NCI-H748 treated with DMSO at 0.1 percent for 48 hours (cell line): ENCODE results near the gene SPEG.

Experiments used
- DNase-seq: peaks from one replicate; lab custom pipeline; 2025; lab: John Stamatoyannopoulos, UW

Gene SPEG

GRCh38 chr2:219478916-219479315 lies 44.3 kb downstream of the SPEG start:
- DNase-seq, result no peak

DNA sequence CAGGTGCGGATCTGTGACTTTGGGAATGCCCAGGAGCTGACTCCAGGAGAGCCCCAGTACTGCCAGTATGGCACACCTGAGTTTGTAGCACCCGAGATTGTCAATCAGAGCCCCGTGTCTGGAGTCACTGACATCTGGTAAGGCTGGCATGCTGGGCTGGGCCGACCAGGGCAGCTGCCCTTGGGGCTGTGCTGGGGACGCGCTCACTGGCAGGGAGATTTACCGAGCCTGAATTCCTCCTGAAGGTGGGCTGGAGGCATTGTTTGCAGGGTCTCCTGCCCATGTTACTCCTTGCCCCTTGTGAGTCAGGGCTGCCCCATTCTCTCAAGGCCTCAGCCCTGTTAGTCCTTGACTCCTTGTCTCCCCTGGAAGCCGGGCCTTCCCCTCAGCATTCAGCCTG lies 45.4 kb downstream of the SPEG start:
- DNase-seq, result no peak

- no peak for DNase-seq
Observed at GRCh38 chr2:219482674-219483405, 48.2 kb downstream of the SPEG start.

DNA sequence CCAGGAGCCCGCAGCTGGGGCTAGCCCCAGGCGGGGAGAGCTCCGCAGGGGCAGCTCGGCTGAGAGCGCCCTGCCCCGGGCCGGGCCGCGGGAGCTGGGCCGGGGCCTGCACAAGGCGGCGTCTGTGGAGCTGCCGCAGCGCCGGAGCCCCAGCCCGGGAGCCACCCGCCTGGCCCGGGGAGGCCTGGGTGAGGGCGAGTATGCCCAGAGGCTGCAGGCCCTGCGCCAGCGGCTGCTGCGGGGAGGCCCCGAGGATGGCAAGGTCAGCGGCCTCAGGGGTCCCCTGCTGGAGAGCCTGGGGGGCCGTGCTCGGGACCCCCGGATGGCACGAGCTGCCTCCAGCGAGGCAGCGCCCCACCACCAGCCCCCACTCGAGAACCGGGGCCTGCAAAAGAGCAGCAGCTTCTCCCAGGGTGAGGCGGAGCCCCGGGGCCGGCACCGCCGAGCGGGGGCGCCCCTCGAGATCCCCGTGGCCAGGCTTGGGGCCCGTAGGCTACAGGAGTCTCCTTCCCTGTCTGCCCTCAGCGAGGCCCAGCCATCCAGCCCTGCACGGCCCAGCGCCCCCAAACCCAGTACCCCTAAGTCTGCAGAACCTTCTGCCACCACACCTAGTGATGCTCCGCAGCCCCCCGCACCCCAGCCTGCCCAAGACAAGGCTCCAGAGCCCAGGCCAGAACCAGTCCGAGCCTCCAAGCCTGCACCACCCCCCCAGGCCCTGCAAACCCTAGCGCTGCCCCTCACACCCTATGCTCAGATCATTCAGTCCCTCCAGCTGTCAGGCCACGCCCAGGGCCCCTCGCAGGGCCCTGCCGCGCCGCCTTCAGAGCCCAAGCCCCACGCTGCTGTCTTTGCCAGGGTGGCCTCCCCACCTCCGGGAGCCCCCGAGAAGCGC lies 49.1 kb downstream of the SPEG start:
- DNase-seq, result no peak

DNA sequence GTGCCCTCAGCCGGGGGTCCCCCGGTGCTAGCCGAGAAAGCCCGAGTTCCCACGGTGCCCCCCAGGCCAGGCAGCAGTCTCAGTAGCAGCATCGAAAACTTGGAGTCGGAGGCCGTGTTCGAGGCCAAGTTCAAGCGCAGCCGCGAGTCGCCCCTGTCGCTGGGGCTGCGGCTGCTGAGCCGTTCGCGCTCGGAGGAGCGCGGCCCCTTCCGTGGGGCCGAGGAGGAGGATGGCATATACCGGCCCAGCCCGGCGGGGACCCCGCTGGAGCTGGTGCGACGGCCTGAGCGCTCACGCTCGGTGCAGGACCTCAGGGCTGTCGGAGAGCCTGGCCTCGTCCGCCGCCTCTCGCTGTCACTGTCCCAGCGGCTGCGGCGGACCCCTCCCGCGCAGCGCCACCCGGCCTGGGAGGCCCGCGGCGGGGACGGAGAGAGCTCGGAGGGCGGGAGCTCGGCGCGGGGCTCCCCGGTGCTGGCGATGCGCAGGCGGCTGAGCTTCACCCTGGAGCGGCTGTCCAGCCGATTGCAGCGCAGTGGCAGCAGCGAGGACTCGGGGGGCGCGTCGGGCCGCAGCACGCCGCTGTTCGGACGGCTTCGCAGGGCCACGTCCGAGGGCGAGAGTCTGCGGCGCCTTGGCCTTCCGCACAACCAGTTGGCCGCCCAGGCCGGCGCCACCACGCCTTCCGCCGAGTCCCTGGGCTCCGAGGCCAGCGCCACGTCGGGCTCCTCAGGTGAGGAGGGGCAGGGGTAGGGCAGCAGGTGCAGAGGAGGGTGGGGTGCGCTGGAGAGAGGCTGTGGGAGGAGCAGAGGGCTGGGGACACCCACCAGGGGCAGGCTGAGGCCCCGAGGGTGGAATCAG lies 49.9 kb downstream of the SPEG start:
- no peak for DNase-seq

DNA sequence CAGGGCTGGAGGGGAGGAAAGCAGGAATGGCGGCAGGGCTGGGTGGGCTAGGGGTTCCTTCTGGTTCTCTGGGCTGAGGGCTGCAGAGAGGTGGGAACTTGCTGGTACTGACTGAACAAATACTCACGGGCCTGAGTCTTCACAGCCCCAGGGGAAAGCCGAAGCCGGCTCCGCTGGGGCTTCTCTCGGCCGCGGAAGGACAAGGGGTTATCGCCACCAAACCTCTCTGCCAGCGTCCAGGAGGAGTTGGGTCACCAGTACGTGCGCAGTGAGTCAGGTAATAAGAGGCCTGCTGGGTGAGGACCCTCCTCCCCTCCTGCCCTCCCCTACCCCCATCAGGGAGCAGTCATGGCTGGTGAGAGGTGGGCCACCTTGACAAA lies 50.5 kb downstream of the SPEG start:
- DNase-seq, result no peak

GRCh38 chr2:219486380-219486959 lies 51.8 kb downstream of the SPEG start:
- DNase-seq, result no peak

DNA sequence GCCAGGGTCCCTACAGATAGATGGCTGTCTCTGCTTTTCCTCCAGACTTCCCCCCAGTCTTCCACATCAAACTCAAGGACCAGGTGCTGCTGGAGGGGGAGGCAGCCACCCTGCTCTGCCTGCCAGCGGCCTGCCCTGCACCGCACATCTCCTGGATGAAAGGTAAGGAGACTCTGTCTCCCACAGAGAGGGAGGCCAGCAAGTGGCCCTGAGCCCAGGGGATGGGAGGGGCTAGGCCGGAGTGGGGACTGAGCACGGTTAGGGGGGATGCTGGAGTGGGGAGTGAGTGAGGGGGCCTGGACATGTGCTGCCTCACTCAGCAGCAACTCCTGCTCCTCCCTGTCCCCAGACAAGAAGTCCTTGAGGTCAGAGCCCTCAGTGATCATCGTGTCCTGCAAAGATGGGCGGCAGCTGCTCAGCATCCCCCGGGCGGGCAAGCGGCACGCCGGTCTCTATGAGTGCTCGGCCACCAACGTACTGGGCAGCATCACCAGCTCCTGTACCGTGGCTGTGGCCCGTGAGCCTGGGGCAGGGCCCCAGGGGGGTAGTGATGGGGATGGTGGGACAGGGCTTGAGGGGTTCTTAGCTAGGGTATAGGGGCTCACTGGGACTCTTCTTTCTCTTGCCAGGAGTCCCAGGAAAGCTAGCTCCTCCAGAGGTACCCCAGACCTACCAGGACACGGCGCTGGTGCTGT lies 53.7 kb downstream of the SPEG start:
- no peak for DNase-seq

DNA sequence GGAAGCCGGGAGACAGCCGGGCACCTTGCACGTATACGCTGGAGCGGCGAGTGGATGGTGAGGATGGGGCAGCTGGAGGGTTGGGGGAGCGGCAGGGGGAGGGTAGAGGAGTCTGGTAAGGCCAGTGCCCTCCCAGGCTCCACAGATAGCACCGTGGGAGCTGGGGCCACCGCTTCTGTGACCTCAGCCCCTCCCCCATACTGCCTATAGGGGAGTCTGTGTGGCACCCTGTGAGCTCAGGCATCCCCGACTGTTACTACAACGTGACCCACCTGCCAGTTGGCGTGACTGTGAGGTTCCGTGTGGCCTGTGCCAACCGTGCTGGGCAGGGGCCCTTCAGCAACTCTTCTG lies 54.2 kb downstream of the SPEG start:
- no peak for DNase-seq

DNA sequence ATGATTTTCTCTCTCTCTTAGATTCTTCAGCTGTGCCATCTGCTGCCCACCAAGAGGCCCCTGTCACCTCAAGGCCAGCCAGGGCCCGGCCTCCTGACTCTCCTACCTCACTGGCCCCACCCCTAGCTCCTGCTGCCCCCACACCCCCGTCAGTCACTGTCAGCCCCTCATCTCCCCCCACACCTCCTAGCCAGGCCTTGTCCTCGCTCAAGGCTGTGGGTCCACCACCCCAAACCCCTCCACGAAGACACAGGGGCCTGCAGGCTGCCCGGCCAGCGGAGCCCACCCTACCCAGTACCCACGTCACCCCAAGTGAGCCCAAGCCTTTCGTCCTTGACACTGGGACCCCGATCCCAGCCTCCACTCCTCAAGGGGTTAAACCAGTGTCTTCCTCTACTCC lies 54.7 kb downstream of the SPEG start:
- DNase-seq, result no peak

- no peak for DNase-seq
Observed at GRCh38 chr2:219490186-219490585, 55.5 kb downstream of the SPEG start.

- no peak for DNase-seq
Observed at GRCh38 chr2:219490600-219491130, 56.0 kb downstream of the SPEG start.

DNA sequence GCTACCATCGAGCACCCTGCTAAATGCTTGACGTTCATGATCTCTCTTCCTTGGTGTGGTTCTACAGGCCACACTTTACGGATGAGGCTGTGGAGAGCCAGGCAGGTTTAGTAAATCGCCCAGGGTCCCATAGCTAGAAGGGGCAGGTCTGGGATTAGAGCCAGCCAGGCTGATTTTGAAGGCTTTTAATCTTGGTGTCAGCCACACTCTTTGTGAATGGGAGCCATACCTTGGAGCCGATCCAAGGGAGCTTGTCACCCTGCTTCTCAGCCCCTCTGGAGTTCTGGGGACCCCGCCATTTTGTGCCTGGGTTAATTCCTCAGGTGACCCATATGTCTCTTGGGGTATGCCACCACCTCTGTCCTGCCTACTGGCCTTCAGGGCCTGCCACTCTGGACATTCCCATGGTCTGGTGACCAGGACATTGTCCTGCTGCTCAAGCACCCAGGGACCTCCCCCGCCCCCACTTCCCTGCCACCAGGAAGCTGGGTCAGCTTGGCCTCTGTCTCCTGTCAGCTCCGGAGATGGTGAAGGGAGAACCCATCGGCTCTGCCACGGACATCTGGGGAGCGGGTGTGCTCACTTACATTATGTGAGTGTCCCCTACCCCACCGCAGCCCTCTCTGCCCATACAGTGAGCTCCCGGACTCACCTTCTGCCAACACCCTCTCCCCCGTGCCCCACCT lies 56.8 kb downstream of the SPEG start:
- no peak for DNase-seq

DNA sequence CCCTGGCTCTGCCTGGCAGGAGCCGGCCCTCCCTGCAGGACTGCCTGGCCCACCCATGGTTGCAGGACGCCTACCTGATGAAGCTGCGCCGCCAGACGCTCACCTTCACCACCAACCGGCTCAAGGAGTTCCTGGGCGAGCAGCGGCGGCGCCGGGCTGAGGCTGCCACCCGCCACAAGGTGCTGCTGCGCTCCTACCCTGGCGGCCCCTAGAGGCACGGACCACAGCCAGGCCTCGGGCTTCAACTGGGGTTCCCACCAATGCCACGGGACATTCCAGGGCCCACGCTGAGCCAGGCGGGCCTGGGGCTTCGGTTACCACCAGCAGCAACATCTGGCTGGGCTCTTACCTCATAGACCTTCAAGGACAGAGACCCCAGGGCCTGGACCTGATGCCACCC lies 57.9 kb downstream of the SPEG start:
- DNase-seq, result no peak

- no peak for DNase-seq
Observed at GRCh38 chr2:219493086-219493485, 58.4 kb downstream of the SPEG start.

- DNase-seq, result no peak
Observed at GRCh38 chr2:219494952-219495530, 60.4 kb downstream of the SPEG start.

DNA sequence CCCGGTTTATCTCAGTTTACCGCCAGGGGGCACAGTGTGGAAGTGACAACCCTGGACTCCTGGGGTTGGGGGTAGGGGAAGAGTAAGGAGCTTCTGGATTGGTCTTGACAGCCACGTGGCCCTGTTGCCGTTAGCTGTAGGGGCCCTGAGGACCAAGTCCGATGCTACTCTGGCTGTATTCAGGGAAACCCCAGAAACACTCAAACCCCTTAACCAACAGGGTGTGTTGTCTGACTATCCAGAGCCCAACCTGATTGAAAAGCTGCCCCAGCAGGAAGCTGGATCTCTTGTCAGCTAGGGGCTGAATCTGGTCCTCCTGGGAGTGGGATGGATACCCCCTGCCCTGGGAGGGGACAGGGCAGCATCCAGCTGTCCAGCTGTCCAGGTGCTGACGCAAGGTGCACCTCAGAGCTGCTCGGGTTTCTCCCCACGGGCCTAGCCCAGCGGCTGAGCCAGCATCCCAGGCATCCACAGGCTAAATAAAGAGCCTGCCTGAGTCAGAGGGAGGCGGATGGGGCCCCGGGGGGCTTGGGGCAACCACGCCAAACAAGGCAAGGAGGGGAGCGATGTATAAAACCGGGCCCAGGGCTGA lies 61.0 kb downstream of the SPEG start:
- peak; percentile 26 for DNase-seq

DNA sequence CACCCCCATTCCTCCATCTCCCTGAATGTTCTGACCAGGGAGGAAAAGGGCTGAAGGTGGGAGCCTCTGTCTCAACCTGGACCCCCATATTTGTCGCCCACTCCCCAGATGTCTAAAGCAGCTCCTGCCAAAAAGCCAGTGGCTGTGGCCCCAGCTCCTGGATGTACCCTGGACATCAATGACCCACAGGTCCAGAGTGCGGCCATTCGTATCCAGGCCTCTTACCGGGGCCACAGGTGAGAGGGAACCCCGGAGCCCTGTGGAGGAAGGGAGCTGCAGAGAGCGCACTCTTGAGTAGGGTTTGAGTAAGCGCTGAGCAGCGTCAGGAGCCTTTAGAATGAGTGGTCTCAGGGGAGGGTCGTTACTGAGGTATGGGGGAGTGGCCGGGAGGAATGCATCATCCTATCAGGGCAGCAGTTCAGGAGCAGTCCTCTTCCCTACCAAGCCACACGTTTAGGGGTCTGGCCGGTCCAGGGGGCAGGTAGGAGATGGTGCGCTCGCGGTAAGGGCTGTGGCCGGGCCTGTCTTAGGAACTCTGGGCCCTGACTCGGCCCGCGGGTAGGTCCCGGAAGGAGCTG lies 61.7 kb downstream of the SPEG start:
- DNase-seq, result no peak

DNA sequence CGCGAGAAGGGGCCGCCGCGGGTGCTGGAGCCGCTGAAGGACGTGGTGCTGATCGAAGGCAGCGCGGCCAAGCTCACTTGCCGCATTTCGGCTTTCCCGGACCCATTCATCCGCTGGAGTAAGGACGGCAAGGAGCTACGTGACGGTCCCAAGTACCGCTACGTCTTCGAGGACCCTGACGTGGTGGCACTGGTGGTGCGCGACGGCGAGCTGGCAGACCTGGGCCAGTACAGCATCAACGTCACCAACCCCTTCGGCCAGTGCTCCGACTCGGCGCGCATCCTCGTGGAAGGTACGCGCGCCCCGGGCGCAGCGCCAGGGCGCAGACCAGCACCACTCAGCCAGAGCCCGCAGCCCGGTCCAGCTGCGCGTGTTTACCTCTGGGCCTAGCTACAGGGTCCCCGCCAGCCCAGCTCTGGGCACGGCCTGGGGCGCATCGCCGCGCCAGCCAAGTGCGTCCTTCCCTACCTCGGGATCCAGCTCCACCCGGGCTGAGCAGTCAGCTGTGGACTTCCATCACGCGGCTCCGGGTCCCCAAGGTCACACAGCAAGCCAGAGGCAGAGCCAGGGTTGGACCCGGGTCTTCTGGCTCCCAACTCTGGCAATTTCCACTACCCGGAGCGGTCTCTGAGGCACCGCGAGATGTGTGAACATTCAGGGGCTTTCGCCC lies 62.3 kb downstream of the SPEG start:
- no peak for DNase-seq
